Stimulated activated naive CD8-positive, alpha-beta T cell treated with anti-CD3 and anti-CD28 coated beads, Interleukin-15, Interleukin-2, amounts not matched to agents 100 ng/mL and 50 ng/mL, for 24 hours (primary cell): ENCODE measurements around the gene CASKIN1.
"Not testable (repeated sequence)": the region's sequence is repeated elsewhere in the genome, so short reads cannot be mapped to it uniquely, and the experiment has no call there.

Experiments used
- H3K27ac Mint-ChIP-seq: one replicate; pipeline ENCODE4 v1.8.0; 2021; ENCODE audit warnings: mild to moderate bottlenecking, mixed read lengths
- H3K27me3 Mint-ChIP-seq: one replicate; pipeline ENCODE4 v1.8.0; 2021; ENCODE audit warnings: mixed read lengths
- H3K36me3 Mint-ChIP-seq: one replicate; pipeline ENCODE4 v1.8.0; 2021; ENCODE audit warnings: low read depth, mixed read lengths
- H3K4me1 Mint-ChIP-seq: one replicate; pipeline ENCODE4 v1.8.0; 2021; ENCODE audit warnings: low read depth, mixed read lengths
- H3K4me3 Mint-ChIP-seq: one replicate; pipeline ENCODE4 v1.8.0; 2021; ENCODE audit warnings: mild to moderate bottlenecking, mixed read lengths
- H3K9me3 Mint-ChIP-seq: one replicate; pipeline ENCODE4 v1.8.0; 2021; ENCODE audit warnings: mixed read lengths

Gene CASKIN1

GRCh38 chr16:2142942-2143877 lies 53.2 kb downstream of the CASKIN1 start:
- Mint-ChIP-seq H3K27ac (no peak overlapping the region), H3K4me1 (peaks cover 4% of the 10 kb centered on the region), H3K4me3 (no peak overlapping the region), H3K9me3 (no peaks in the 10 kb centered on the region), H3K27me3 (no peaks in the 10 kb centered on the region), H3K36me3 (no peaks in the 10 kb centered on the region)

DNA sequence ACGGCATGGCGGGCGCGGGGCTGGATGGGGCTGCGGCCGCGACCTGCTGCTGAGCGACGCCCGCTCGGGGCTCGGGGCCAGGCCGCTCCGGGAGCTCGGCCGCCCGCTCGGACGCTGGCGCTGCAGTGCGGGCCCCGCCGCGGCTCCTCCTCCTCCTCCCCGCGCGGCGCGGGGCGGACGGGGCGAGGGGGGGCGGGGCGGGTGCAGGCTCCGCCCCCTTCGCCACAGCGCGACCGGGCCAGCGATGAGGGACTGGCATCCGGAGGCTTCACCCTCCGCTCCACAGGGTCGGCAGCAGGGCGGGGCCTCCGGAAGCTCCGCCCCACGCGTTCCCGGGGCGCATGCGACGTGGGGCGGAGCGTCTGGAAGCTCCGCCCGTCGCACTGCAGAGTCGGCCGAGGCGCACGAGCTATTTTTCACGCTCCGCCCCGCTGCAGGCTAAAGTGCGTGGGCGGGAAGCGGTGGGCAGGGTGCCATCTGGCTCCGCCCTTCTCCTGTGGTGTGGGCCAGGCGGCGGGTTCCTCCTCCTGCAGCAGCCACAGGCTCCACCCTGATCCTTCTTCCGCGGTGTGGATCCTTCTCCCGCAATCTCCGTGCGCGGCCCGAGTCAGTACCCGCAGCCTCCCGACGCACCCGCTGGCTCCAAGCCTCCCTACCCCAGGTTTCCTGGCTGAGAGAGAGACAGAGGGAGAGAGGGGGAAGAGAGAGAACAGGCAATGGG lies 60.5 kb downstream of the CASKIN1 start, which contains the start of gene PKD1:
Gene PKD1, minus strand, starts transcription at position 129 of the 721 bp plus-strand sequence. CDS start 209 bp downstream, outside the sequence.
- Mint-ChIP-seq H3K4me3 (peak within 1 kb of the TSS; percentile 84), H3K27ac (peak within 1 kb of the TSS; percentile 88), H3K4me1 (peaks cover 10% of the 10 kb centered on the region)
- not testable (repeated sequence) for H3K9me3 Mint-ChIP-seq, H3K27me3 Mint-ChIP-seq, H3K36me3 Mint-ChIP-seq

DNA sequence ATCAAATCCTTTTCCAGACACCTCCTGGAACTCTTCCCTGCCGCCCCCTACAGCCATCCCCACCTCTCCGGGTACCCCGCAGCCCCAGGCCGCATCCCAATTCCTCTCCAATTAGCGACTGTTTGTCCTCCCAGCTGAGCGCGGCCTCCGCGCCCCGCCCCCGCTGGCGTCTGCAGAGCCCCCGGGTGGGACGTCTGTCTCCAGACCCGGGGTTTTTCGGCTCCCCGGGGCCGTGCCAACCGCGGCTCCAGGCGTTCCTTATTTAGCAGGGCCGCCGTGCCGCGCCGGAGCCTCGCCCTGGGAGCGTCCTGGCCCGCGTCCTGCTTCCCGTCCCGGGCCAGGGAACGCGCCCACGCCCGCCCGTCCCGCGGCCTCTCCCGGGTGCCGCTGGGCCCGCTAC lies 61.3 kb downstream of the CASKIN1 start:
- H3K27ac Mint-ChIP-seq = peak overlapping the region; percentile 63
- not testable (repeated sequence) for H3K4me1 Mint-ChIP-seq, H3K27me3 Mint-ChIP-seq, H3K36me3 Mint-ChIP-seq, H3K9me3 Mint-ChIP-seq
- H3K4me3 Mint-ChIP-seq = peak overlapping the region; percentile 84

GRCh38 chr16:2133797-2134196 lies 62.6 kb downstream of the CASKIN1 start:
- H3K9me3 Mint-ChIP-seq, H3K36me3 Mint-ChIP-seq, H3K27ac Mint-ChIP-seq, H3K4me3 Mint-ChIP-seq, H3K27me3 Mint-ChIP-seq: not testable (repeated sequence)
- H3K4me1 Mint-ChIP-seq = peaks cover 11% of the 10 kb centered on the region

- H3K4me1 Mint-ChIP-seq = peaks cover 22% of the 10 kb centered on the region
- not testable (repeated sequence) for H3K36me3 Mint-ChIP-seq, H3K27ac Mint-ChIP-seq, H3K4me3 Mint-ChIP-seq, H3K9me3 Mint-ChIP-seq, H3K27me3 Mint-ChIP-seq
Observed at GRCh38 chr16:2129890-2130447, 66.4 kb downstream of the CASKIN1 start.

DNA sequence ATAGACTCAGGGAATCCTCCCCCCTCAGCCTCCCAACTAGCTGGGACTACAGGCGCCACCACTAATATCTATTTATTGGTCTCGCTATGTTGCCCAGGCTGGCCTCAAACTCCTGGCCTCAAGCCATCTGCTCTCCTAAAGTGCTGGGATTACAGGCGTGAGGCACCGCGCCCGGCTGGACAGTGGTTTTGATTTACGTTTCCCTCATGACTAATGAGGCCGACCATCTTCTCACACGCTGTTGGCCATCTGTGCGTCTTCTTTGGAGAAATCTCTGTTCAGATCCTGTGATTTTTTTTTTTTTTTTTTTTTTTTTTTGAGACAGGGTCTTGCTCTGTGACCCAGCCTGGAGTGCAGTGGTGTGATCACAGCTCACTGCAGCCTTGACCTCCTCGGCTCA lies 67.2 kb downstream of the CASKIN1 start:
- H3K27me3 Mint-ChIP-seq, H3K9me3 Mint-ChIP-seq, H3K27ac Mint-ChIP-seq, H3K36me3 Mint-ChIP-seq: not testable (repeated sequence)
- Mint-ChIP-seq H3K4me3 (peak overlapping the region; percentile 66), H3K4me1 (peaks cover 22% of the 10 kb centered on the region)

DNA sequence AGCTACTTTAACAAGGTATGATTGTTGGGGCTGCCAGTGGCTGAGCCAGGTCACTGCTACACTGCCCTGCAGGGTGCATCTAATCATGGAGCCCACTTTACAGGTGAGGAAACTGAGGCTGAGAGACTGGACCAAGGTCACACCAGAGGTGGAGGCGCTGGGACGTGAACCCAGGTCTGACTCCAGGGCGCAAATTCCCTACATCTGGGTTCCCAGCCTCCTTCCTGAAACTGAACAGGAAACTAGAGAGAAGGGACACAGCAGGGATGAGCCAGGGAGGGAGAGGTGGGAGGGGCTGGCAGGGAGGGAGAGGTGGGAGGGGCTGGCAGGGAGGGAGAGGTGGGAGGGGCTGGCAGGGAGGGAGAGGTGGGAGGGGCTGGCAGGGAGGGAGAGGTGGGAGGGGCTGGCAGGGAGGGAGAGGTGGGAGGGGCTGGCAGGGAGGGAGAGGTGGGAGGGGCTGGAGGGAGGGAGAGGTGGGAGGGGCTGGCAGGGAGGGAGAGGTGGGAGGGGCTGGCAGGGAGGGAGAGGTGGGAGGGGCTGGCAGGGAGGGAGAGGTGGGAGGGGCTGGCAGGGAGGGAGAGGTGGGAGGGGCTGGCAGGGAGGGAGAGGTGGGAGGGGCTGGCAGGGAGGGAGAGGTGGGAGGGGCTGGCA lies 68.7 kb downstream of the CASKIN1 start:
- H3K4me1 Mint-ChIP-seq = peaks cover 22% of the 10 kb centered on the region
- H3K27me3 Mint-ChIP-seq, H3K9me3 Mint-ChIP-seq, H3K4me3 Mint-ChIP-seq, H3K36me3 Mint-ChIP-seq, H3K27ac Mint-ChIP-seq: not testable (repeated sequence)
